ENCODE results near the gene KRT80. TPM values are rescaled to one million over a fixed set of nuclear protein-coding genes. Genes with fewer than 3 reads are reported as not detected.

KRT80 gene
- total RNA-seq, 1 donor from 2014 or later: not detected

- H3K36me3 Mint-ChIP-seq (ENCODE audit: low read depth): no peaks in the 10 kb centered on the region
- no peak for TF ChIP-seq CTCF (conservative IDR thresholded peaks at IDR 0.05)
- H3K27me3 Mint-ChIP-seq (ENCODE audit: low read depth): peaks cover 15% of the 10 kb centered on the region
- no peaks in the 10 kb centered on the region for H3K9me3 Mint-ChIP-seq
- H3K4me3 Mint-ChIP-seq: no peak overlapping the region
- peak overlapping the region; percentile 14 for H3K27ac Mint-ChIP-seq (ENCODE audit: unreplicated experiment)
- peaks cover 11% of the 10 kb centered on the region for H3K4me1 Mint-ChIP-seq
- no peak for DNase-seq (ENCODE audit: low read depth, low spot score)
Observed at GRCh38 chr12:52205612-52206303, 13.9 kb upstream of the KRT80 start.

GRCh38 chr12:52204931-52205505 is 13.2 kb upstream of the KRT80 start:
- TF ChIP-seq CTCF (conservative IDR thresholded peaks at IDR 0.05): no peak
- no peak overlapping the region for H3K27ac Mint-ChIP-seq (ENCODE audit: unreplicated experiment)
- no peak overlapping the region for H3K4me3 Mint-ChIP-seq
- peaks cover 11% of the 10 kb centered on the region for H3K4me1 Mint-ChIP-seq
- no peaks in the 10 kb centered on the region for H3K9me3 Mint-ChIP-seq
- no peak for DNase-seq (ENCODE audit: low read depth, low spot score)
- H3K36me3 Mint-ChIP-seq (ENCODE audit: low read depth): no peaks in the 10 kb centered on the region
- peaks cover 15% of the 10 kb centered on the region for H3K27me3 Mint-ChIP-seq (ENCODE audit: low read depth)

GRCh38 chr12:52204095-52204930 is 12.5 kb upstream of the KRT80 start:
- H3K36me3 Mint-ChIP-seq (ENCODE audit: low read depth): no peaks in the 10 kb centered on the region
- H3K9me3 Mint-ChIP-seq: no peaks in the 10 kb centered on the region
- peaks cover 11% of the 10 kb centered on the region for H3K4me1 Mint-ChIP-seq
- H3K27ac Mint-ChIP-seq (ENCODE audit: unreplicated experiment): no peak overlapping the region
- H3K27me3 Mint-ChIP-seq (ENCODE audit: low read depth): peaks cover 11% of the 10 kb centered on the region
- H3K4me3 Mint-ChIP-seq: no peak overlapping the region
- DNase-seq (ENCODE audit: low read depth, low spot score): no peak
- no peak for TF ChIP-seq CTCF (conservative IDR thresholded peaks at IDR 0.05)

- peak overlapping the region; percentile 96 for H3K27ac Mint-ChIP-seq (ENCODE audit: unreplicated experiment)
- no peak overlapping the region for H3K4me3 Mint-ChIP-seq
- no peaks in the 10 kb centered on the region for H3K36me3 Mint-ChIP-seq (ENCODE audit: low read depth)
- DNase-seq (ENCODE audit: low read depth, low spot score): no peak
- peaks cover 15% of the 10 kb centered on the region for H3K4me1 Mint-ChIP-seq
- no peak for TF ChIP-seq CTCF (conservative IDR thresholded peaks at IDR 0.05)
- H3K27me3 Mint-ChIP-seq (ENCODE audit: low read depth): peaks cover 7% of the 10 kb centered on the region
- H3K9me3 Mint-ChIP-seq: no peaks in the 10 kb centered on the region
Observed at GRCh38 chr12:52203079-52203921, 11.5 kb upstream of the KRT80 start.

All from neural crest cell (in vitro differentiated cells).